OCI-LY7 (cell line): ENCODE measurements around the gene UBC. TPM values are rescaled to one million over a fixed set of nuclear protein-coding genes. Genes with fewer than 3 reads are reported as not detected.

Experiments
- BruUV-seq: library from RNA; stranded (reverse); fragments of 400-500 nt; replicated peaks from 2 replicates; lab custom pipeline; 2021; lab: Mats Ljungman, UMichigan
- CTCF ChIA-PET: fragments of 300-600 bp; sonication (Branson Sonifier 250); formaldehyde crosslinking; loops from one replicate; lab custom pipeline; 2022; ENCODE audit warnings: antibody characterized with exemption; ENCODE audit not compliant: unreplicated experiment; lab: Charles Lee
- POLR2A ChIA-PET: fragments of 300-600 bp; sonication (Branson Sonifier 250); formaldehyde crosslinking; loops from one replicate; lab custom pipeline; 2022; ENCODE audit warnings: antibody characterized with exemption; lab: Charles Lee
- DNase-seq: peaks from one replicate; pipeline ENCODE4 v3.0.0-alpha.2; 2015; ENCODE audit warnings: low spot score
- H2AFZ ChIP-seq: fragments of 200-600 bp; sonication (generic), shearing (Covaris generic); 2 replicates; pipeline ENCODE4 v1.6.1; 2014; ENCODE audit warnings: mild to moderate bottlenecking, antibody characterized with exemption, low read length, moderate library complexity
- H3K27ac ChIP-seq: fragments of 200-600 bp; sonication (generic); 2 replicates; pipeline ENCODE4 v1.5.1; 2014; ENCODE audit warnings: mixed run types, low read depth, mild to moderate bottlenecking, moderate library complexity, low read length, inconsistent platforms; ENCODE audit not compliant: poor library complexity, severe bottlenecking
- H3K36me3 ChIP-seq: fragments of 200-600 bp; sonication (generic); 2 replicates; pipeline ENCODE4 v1.6.1; 2014; ENCODE audit warnings: mild to moderate bottlenecking, antibody characterized with exemption, low read length, moderate library complexity, mixed read lengths; ENCODE audit not compliant: insufficient read depth
- H3K4me1 ChIP-seq: fragments of 200-600 bp; sonication (generic); 2 replicates; pipeline ENCODE4 v1.5.1; 2014; ENCODE audit warnings: mild to moderate bottlenecking, low read length; ENCODE audit not compliant: insufficient read depth, poor library complexity, severe bottlenecking
- H3K4me2 ChIP-seq: fragments of 200-600 bp; sonication (generic); 2 replicates; pipeline ENCODE4 v1.6.1; 2014; ENCODE audit warnings: mild to moderate bottlenecking, low read length
- H3K4me3 ChIP-seq: fragments of 200-600 bp; sonication (generic); 2 replicates; pipeline ENCODE4 v1.5.1; 2014; ENCODE audit warnings: mild to moderate bottlenecking, low read depth, low read length; ENCODE audit not compliant: poor library complexity, severe bottlenecking
- H3K79me2 ChIP-seq: fragments of 200-600 bp; sonication (generic); 2 replicates; pipeline ENCODE4 v1.6.1; 2016; ENCODE audit warnings: low read depth, mild to moderate bottlenecking, low read length, moderate library complexity, mixed read lengths; ENCODE audit not compliant: insufficient read depth
- H3K9me2 ChIP-seq: fragments of 200-600 bp; sonication (generic); 2 replicates; pipeline ENCODE4 v1.6.1; 2016; ENCODE audit warnings: mild to moderate bottlenecking, low read length, mixed read lengths; ENCODE audit not compliant: insufficient read depth
- H3K9me3 ChIP-seq: fragments of 200-600 bp; sonication (generic); 2 replicates; pipeline ENCODE4 v1.6.1; 2014; ENCODE audit warnings: mild to moderate bottlenecking, mixed run types, low read length, mixed read lengths
- H4K20me1 ChIP-seq: fragments of 200-600 bp; sonication (generic); 2 replicates; pipeline ENCODE4 v1.6.1; 2014; ENCODE audit warnings: mild to moderate bottlenecking, antibody characterized with exemption, low read length, moderate library complexity, mixed read lengths; ENCODE audit not compliant: insufficient read depth
- CTCF ChIP-seq: fragments of 200-600 bp; sonication (generic); conservative IDR thresholded peaks from 2 replicates; pipeline ENCODE4 v1.5.1; 2014; ENCODE audit warnings: mild to moderate bottlenecking, antibody characterized with exemption, low read length, moderate library complexity, mixed read lengths
- EZH2phosphoT487 ChIP-seq: fragments of 200-600 bp; sonication (generic); IDR thresholded peaks from 2 replicates; pipeline ENCODE4 v1.6.1; 2018; ENCODE audit warnings: low read depth, borderline replicate concordance, mild to moderate bottlenecking, mixed run types, antibody characterized with exemption, low read length, moderate library complexity, mixed read lengths
- intact Hi-C: fragments of 100-400 bp; cut with micrococcal nuclease; formaldehyde crosslinking; loops from one replicate; pipeline ENCODE4 v1.10.0; 2022; ENCODE audit not compliant: unreplicated experiment
- total RNA-seq, 2 experiments: library from RNA; depleted of rRNA in 1 of 2; stranded (reverse); fragments of >200 nt in 1 of 2; shearing (Covaris generic) in 1 of 2; gene quantifications; 2 replicates each; pipeline ENCODE4 v1.2.3, GENCODE V29; 2014 to 2022

The UBC gene
- total RNA-seq, 2 experiments from 2014 or later, result 431 to 616 TPM

- H3K4me2 ChIP-seq, result peak overlapping the region; percentile 68
- BruUV-seq, result no TSS peak
- H3K4me3 ChIP-seq, result peak overlapping the region; percentile 40
- DNase-seq, result no peak
- no peaks in the 10 kb centered on the region for H3K9me3 ChIP-seq
- intact Hi-C loops, result loop anchor here (1.0 to 5.0 kb wide), 4 partner anchors 15 to 117 kb away; partner anchors contain the start of gene SCARB1
- H4K20me1 ChIP-seq, result no peaks in the 10 kb centered on the region
- H2AFZ ChIP-seq, result peak overlapping the region; percentile 76; the same call in 1 of the 2 replicates
- no peaks in the 10 kb centered on the region for H3K36me3 ChIP-seq
- H3K27ac ChIP-seq, result peak overlapping the region; percentile 32
- no peaks in the 10 kb centered on the region for H3K9me2 ChIP-seq
- TF ChIP-seq EZH2phosphoT487, result no peak
- no peak for TF ChIP-seq CTCF
- H3K79me2 ChIP-seq, result no peaks in the 10 kb centered on the region
- CTCF ChIA-PET, result interaction anchor here (0.6 kb wide), 1 partner anchor 862 kb away, joined by 3 read pairs; no protein-coding TSS in a partner anchor
- POLR2A ChIA-PET, result interaction anchor here (0.7 to 4.5 kb wide), 3 partner anchors 11 to 44 kb away, joined by 3 to 102 read pairs (median 66); partner anchors contain the start of gene UBC
- H3K4me1 ChIP-seq, result peaks cover 60% of the 10 kb centered on the region
These were observed 15.5 kb downstream of the UBC start for GRCh38 chr12:124898923-124899294.

GRCh38 chr12:124898200-124898922 is 16.1 kb downstream of the UBC start:
- peaks cover 65% of the 10 kb centered on the region for H3K4me1 ChIP-seq
- TF ChIP-seq CTCF (peak; percentile 93), EZH2phosphoT487 (no peak)
- DNase-seq, result peak; percentile 86
- intact Hi-C loops, result loop anchor here (1.0 to 5.0 kb wide), 4 partner anchors 14 to 116 kb away; partner anchors contain the start of gene SCARB1
- H3K9me2 ChIP-seq, result no peaks in the 10 kb centered on the region
- no peaks in the 10 kb centered on the region for H3K79me2 ChIP-seq
- no TSS peak for BruUV-seq
- no peaks in the 10 kb centered on the region for H3K9me3 ChIP-seq
- peak overlapping the region; percentile 32 for H3K27ac ChIP-seq
- no peaks in the 10 kb centered on the region for H4K20me1 ChIP-seq
- H3K36me3 ChIP-seq, result no peaks in the 10 kb centered on the region
- CTCF ChIA-PET, result interaction anchor here (1.0 kb wide), 1 partner anchor 42 kb away, joined by 4 read pairs; no protein-coding TSS in a partner anchor
- peak overlapping the region; percentile 76; the same call in 1 of the 2 replicates for H2AFZ ChIP-seq
- H3K4me3 ChIP-seq, result peak overlapping the region; percentile 40
- peak overlapping the region; percentile 68 for H3K4me2 ChIP-seq
- POLR2A ChIA-PET, result interaction anchor here (1.0 to 1.5 kb wide), 4 partner anchors 10 to 32 kb away, joined by 3 to 7 read pairs (median 4); no protein-coding TSS in a partner anchor
